ENCODE measurements around the gene FGD4.

FGD4 gene

GRCh38 chr12:32420356-32420755 lies 21.0 kb downstream of the FGD4 start:
- TF ChIP-seq CTCF (IDR thresholded peaks at IDR 0.05; ENCODE audit: insufficient read depth, missing control alignments), result no peak
- DNase-seq (ENCODE audit: insufficient read length, low spot score), result no peak
- FAIRE-seq, result no peak

GRCh38 chr12:32423559-32423958 lies 24.2 kb downstream of the FGD4 start:
- no peak for FAIRE-seq
- DNase-seq (ENCODE audit: insufficient read length, low spot score), result no peak
- no peak for TF ChIP-seq CTCF (IDR thresholded peaks at IDR 0.05; ENCODE audit: insufficient read depth, missing control alignments)

- TF ChIP-seq CTCF (IDR thresholded peaks at IDR 0.05; ENCODE audit: insufficient read depth, missing control alignments), result no peak
- FAIRE-seq (no peak), DNase-seq (ENCODE audit: insufficient read length, low spot score) (no peak)
Observed at GRCh38 chr12:32431025-32431424, 31.7 kb downstream of the FGD4 start.

GRCh38 chr12:32435921-32436705 lies 36.8 kb downstream of the FGD4 start:
- TF ChIP-seq CTCF (IDR thresholded peaks at IDR 0.05; ENCODE audit: insufficient read depth, missing control alignments), result no peak
- no peak for DNase-seq (ENCODE audit: insufficient read length, low spot score)
- no peak for FAIRE-seq

GRCh38 chr12:32437095-32437515 lies 37.7 kb downstream of the FGD4 start:
- no peak for TF ChIP-seq CTCF (IDR thresholded peaks at IDR 0.05; ENCODE audit: insufficient read depth, missing control alignments)
- FAIRE-seq (no peak), DNase-seq (ENCODE audit: insufficient read length, low spot score) (no peak)

GRCh38 chr12:32440120-32440865 lies 40.9 kb downstream of the FGD4 start:
- TF ChIP-seq CTCF (IDR thresholded peaks at IDR 0.05; ENCODE audit: insufficient read depth, missing control alignments), result no peak
- no peak for DNase-seq (ENCODE audit: insufficient read length, low spot score)
- FAIRE-seq, result no peak

- no peak for TF ChIP-seq CTCF (IDR thresholded peaks at IDR 0.05; ENCODE audit: insufficient read depth, missing control alignments)
- DNase-seq (ENCODE audit: insufficient read length, low spot score), result no peak
- FAIRE-seq, result no peak
Observed at GRCh38 chr12:32443491-32443890, 44.1 kb downstream of the FGD4 start.
